ENCODE data around the gene RBBP8NL. TPM values are rescaled to one million over a fixed set of nuclear protein-coding genes. Genes with fewer than 3 reads are reported as not detected.
A peak's percentile ranks its signal among the peaks of the same experiment; 100 is the strongest.

The RBBP8NL gene
- total and polyA plus RNA-seq, 9 of the 15 experiments (the other 6 are each of a cell fraction or from before 2014, with no cell fraction given), result not detected

GRCh38 chr20:62366370-62367135, 60.8 kb downstream of the RBBP8NL start (continued):
- TF ChIP-seq ZNF398 (CRISPR knock-in tag; IDR thresholded peaks at IDR 0.05) (no peak), MNT (conservative IDR thresholded peaks at IDR 0.05) (peak; percentile 80 to 82), ZBTB33 (CRISPR knock-in tag; IDR thresholded peaks at IDR 0.05) (no peak), ZBTB7A (IDR thresholded peaks at IDR 0.05; ENCODE audit: borderline replicate concordance, control insufficient read depth, low read depth, low read length) (peak; percentile 64; the same call in 1 of the 2 replicates), FOXP1 (CRISPR knock-in tag; IDR thresholded peaks at IDR 0.05) (no peak), RCOR1 (IDR thresholded peaks at IDR 0.05; ENCODE audit: borderline replicate concordance in 1 of 2, low read depth in 2 of 2, low read length in 2 of 2) (0 out of 4 replicates have a peak, but pooled peaks of 1 of the 2 experiments have one; percentile 4), ZSCAN29 (IDR thresholded peaks at IDR 0.05) (no peak), ATF3 (IDR thresholded peaks at IDR 0.05) (no peak), ATF3 (CRISPR knock-in tag; conservative IDR thresholded peaks at IDR 0.05) (no peak), PRMT5 (CRISPR knock-in tag; IDR thresholded peaks at IDR 0.05) (no peak), CREB3L1 (IDR thresholded peaks at IDR 0.05; ENCODE audit: borderline replicate concordance, low read depth) (0 out of 2 replicates have a peak, but pooled peaks have one; percentile 36), ZNF431 (CRISPR knock-in tag; IDR thresholded peaks at IDR 0.05) (no peak), THAP7 (CRISPR knock-in tag; IDR thresholded peaks at IDR 0.05) (no peak), PTTG1 (tag; IDR thresholded peaks at IDR 0.05; ENCODE audit: low read depth) (no peak), TFAP4 (CRISPR knock-in tag; IDR thresholded peaks at IDR 0.05; ENCODE audit: borderline replicate concordance) (no peak), RBM14 (IDR thresholded peaks at IDR 0.05; ENCODE audit: borderline replicate concordance, insufficient read depth, low read depth, low read length) (0 out of 2 replicates have a peak, but pooled peaks have one; percentile 49)

Measured in K562 (cell line).